ENCODE data around the gene CYS1.
A peak's percentile ranks its signal among the peaks of the same experiment; 100 is the strongest.

DNA sequence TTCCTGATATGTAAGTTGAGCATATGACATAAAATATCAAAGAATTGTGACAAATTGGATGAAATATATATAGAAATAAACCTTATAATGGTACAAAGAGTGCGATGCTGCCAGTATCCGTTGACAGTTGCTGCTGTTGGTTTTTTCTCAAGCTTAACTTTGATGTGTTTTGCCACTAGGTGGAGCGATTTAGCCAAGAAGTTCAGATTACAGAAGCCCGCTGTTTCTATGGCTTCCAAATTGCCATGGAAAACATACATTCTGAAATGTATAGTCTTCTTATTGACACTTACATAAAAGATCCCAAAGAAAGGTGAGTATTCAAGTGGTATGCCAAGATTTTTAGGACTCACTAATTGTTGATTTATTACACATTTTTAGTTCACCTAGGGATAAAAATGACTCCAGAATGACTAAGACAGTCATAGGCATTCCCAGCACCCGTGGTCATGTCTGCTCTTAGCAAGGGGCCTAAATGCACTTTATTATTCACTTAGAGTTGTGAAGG lies 44.4 kb upstream of the CYS1 start:
- TF ChIP-seq POLR2A (IDR thresholded peaks at IDR 0.05; ENCODE audit: borderline replicate concordance, extremely low read depth, insufficient read depth, insufficient read length) (no peak), EZH2 (IDR thresholded peaks at IDR 0.05) (no peak), EZH2phosphoT487 (IDR thresholded peaks at IDR 0.05; ENCODE audit: borderline replicate concordance) (no peak), SIN3A (IDR thresholded peaks at IDR 0.05; ENCODE audit: low read depth) (no peak), POLR2AphosphoS5 (IDR thresholded peaks at IDR 0.05; ENCODE audit: low read depth, low read length) (no peak), CEBPB (IDR thresholded peaks at IDR 0.05; ENCODE audit: low read depth) (no peak), TCF7L2 (IDR thresholded peaks at IDR 0.05; ENCODE audit: borderline replicate concordance, extremely low read depth, insufficient read depth, insufficient read length) (no peak)
- TF ChIP-seq, protein P1, sequence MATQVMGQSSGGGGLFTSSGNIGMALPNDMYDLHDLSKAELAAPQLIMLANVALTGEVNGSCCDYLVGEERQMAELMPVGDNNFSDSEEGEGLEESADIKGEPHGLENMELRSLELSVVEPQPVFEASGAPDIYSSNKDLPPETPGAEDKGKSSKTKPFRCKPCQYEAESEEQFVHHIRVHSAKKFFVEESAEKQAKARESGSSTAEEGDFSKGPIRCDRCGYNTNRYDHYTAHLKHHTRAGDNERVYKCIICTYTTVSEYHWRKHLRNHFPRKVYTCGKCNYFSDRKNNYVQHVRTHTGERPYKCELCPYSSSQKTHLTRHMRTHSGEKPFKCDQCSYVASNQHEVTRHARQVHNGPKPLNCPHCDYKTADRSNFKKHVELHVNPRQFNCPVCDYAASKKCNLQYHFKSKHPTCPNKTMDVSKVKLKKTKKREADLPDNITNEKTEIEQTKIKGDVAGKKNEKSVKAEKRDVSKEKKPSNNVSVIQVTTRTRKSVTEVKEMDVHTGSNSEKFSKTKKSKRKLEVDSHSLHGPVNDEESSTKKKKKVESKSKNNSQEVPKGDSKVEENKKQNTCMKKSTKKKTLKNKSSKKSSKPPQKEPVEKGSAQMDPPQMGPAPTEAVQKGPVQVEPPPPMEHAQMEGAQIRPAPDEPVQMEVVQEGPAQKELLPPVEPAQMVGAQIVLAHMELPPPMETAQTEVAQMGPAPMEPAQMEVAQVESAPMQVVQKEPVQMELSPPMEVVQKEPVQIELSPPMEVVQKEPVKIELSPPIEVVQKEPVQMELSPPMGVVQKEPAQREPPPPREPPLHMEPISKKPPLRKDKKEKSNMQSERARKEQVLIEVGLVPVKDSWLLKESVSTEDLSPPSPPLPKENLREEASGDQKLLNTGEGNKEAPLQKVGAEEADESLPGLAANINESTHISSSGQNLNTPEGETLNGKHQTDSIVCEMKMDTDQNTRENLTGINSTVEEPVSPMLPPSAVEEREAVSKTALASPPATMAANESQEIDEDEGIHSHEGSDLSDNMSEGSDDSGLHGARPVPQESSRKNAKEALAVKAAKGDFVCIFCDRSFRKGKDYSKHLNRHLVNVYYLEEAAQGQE (IDR thresholded peaks at IDR 0.05; ENCODE audit: low read depth) = no peak
- TF ChIP-seq, protein P2, sequence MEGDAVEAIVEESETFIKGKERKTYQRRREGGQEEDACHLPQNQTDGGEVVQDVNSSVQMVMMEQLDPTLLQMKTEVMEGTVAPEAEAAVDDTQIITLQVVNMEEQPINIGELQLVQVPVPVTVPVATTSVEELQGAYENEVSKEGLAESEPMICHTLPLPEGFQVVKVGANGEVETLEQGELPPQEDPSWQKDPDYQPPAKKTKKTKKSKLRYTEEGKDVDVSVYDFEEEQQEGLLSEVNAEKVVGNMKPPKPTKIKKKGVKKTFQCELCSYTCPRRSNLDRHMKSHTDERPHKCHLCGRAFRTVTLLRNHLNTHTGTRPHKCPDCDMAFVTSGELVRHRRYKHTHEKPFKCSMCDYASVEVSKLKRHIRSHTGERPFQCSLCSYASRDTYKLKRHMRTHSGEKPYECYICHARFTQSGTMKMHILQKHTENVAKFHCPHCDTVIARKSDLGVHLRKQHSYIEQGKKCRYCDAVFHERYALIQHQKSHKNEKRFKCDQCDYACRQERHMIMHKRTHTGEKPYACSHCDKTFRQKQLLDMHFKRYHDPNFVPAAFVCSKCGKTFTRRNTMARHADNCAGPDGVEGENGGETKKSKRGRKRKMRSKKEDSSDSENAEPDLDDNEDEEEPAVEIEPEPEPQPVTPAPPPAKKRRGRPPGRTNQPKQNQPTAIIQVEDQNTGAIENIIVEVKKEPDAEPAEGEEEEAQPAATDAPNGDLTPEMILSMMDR (IDR thresholded peaks at IDR 0.05 in 2 of 3, conservative IDR thresholded peaks at IDR 0.05 in 1 of 3; ENCODE audit: borderline replicate concordance in 1 of 3, insufficient read depth in 1 of 3, low read depth in 2 of 3, low read length in 2 of 3) = peak in 2 of 3 experiments; percentile 40 to 60; a peak in 4 of 6 replicates
- TF ChIP-seq, protein P3, sequence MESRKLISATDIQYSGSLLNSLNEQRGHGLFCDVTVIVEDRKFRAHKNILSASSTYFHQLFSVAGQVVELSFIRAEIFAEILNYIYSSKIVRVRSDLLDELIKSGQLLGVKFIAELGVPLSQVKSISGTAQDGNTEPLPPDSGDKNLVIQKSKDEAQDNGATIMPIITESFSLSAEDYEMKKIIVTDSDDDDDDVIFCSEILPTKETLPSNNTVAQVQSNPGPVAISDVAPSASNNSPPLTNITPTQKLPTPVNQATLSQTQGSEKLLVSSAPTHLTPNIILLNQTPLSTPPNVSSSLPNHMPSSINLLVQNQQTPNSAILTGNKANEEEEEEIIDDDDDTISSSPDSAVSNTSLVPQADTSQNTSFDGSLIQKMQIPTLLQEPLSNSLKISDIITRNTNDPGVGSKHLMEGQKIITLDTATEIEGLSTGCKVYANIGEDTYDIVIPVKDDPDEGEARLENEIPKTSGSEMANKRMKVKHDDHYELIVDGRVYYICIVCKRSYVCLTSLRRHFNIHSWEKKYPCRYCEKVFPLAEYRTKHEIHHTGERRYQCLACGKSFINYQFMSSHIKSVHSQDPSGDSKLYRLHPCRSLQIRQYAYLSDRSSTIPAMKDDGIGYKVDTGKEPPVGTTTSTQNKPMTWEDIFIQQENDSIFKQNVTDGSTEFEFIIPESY (IDR thresholded peaks at IDR 0.05; ENCODE audit: extremely low read depth, insufficient replicate concordance, low read length) = no peak
